NCI-H2196 (cell line): ENCODE data around the gene EPAS1.

Source experiments
- DNase-seq: peaks from one replicate; lab custom pipeline; 2025; ENCODE audit not compliant: unreplicated experiment; lab: John Stamatoyannopoulos, UW

EPAS1 gene

GRCh38 chr2:46296840-46297545 lies at the start of gene EPAS1:
TSS of gene EPAS1 (plus strand) at chr2:46297407. CDS start at chr2:46297912, 505 bp downstream.
- peak; percentile 87 for DNase-seq

- peak; percentile 12 for DNase-seq
Measured at GRCh38 chr2:46248171-46248570, 49.0 kb upstream of the EPAS1 start.

GRCh38 chr2:46249654-46250053 lies 47.6 kb upstream of the EPAS1 start:
- no peak for DNase-seq

- DNase-seq: no peak
Measured at GRCh38 chr2:46252891-46253659, 44.1 kb upstream of the EPAS1 start.

GRCh38 chr2:46254474-46254873 lies 42.7 kb upstream of the EPAS1 start:
- DNase-seq: no peak

GRCh38 chr2:46256563-46257142 lies 40.6 kb upstream of the EPAS1 start:
- no peak for DNase-seq

GRCh38 chr2:46257476-46257875 lies 39.7 kb upstream of the EPAS1 start:
- peak; percentile 67 for DNase-seq

- no peak for DNase-seq
Measured at GRCh38 chr2:46257980-46258379, 39.2 kb upstream of the EPAS1 start.

GRCh38 chr2:46258937-46259776 lies 38.0 kb upstream of the EPAS1 start:
- no peak for DNase-seq

- DNase-seq: no peak
Measured at GRCh38 chr2:46259777-46260168, 37.4 kb upstream of the EPAS1 start.

GRCh38 chr2:46260305-46260704 lies 36.9 kb upstream of the EPAS1 start:
- no peak for DNase-seq

GRCh38 chr2:46262248-46262938 lies 34.8 kb upstream of the EPAS1 start:
- DNase-seq: no peak

- no peak for DNase-seq
Measured at GRCh38 chr2:46263347-46263746, 33.9 kb upstream of the EPAS1 start.

- DNase-seq: no peak
Measured at GRCh38 chr2:46264447-46264846, 32.8 kb upstream of the EPAS1 start.

GRCh38 chr2:46266134-46266533 lies 31.1 kb upstream of the EPAS1 start:
- no peak for DNase-seq

- DNase-seq: no peak
Measured at GRCh38 chr2:46267616-46268015, 29.6 kb upstream of the EPAS1 start.

GRCh38 chr2:46268196-46268595 lies 29.0 kb upstream of the EPAS1 start:
- no peak for DNase-seq

- no peak for DNase-seq
Measured at GRCh38 chr2:46269001-46269400, 28.2 kb upstream of the EPAS1 start.

- no peak for DNase-seq
Measured at GRCh38 chr2:46269544-46270273, 27.5 kb upstream of the EPAS1 start.

GRCh38 chr2:46270384-46270783 lies 26.8 kb upstream of the EPAS1 start:
- no peak for DNase-seq
